GM19240 (cell line): Measurements from ENCODE around the gene CCDC24.

Source experiments
- DNase-seq: peaks from one replicate; pipeline ENCODE4 v3.0.0; 2011; ENCODE audit warnings: low spot score; ENCODE audit not compliant: insufficient read length

Gene CCDC24

DNA sequence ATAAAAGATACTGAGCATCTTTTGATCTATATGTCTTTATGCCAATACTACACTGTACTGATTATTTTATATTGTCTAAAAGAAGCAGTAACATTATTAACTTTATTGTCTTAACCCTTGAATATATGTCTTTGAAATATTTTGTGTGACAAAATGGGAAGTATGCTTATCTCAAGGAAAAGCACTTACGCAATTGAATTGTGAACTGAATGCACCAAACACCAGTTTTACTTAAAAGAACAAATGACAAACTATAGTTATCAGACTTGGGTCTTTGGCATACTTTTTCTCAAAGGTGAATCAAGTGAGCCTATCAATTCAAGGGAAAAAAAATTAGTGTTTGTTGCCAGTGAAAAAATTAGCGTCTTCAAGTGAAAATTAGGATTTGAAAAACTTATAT lies 49.0 kb downstream of the CCDC24 start:
- DNase-seq = no peak

DNA sequence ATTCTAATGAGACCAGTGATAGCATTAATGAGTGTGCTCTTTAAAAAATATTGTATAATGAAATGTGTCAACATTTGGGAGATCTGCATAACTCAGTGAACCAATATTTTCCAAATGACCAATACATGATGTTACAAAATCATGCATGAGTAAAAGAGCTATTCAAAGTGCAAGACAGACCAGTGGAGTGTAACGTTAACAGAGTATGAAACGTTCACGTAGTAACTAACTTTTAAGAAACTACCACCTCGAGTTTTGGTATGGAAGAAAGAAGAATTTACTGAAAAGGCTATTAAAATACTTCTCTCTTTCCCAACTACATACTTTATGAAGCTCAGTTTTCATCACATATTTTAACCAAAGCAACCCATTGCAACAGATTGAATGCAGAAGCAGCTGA lies 49.4 kb downstream of the CCDC24 start:
- DNase-seq = no peak

- DNase-seq = no peak
These were observed 52.0 kb downstream of the CCDC24 start for GRCh38 chr1:44043176-44044070.

DNA sequence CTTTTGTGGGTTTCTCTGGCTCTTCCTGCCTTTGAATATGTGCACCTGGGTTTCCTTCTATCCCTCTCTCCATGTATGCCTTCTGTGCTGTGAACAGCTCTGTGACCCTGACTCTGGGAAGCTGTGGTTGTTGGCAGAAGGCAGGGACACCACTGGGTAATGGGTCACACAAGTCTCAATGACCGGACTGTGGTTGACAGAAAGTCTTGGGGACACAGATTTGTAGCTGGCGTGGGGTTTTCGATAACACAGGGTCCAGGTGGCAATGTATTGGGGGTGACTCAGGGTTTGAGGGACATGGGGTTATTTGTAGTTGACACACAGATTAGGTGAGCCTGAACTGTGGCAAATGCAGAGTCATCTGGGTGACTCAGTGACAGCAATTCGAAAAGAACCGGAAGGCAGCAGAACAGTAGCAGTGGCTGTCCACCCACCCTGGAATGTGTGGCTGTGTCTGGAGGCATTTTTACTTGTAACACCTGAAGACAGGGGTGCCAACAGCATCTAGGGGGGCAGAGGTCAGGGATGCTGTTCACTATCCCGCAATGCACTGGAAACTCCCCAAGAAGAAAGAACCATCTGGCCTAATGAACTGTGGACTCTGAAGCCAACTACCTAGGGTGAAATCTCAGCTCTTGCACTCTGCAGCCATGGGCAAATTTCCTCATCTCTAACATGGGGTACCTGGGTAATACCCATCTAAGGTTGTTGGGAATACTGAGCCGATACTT lies 52.8 kb downstream of the CCDC24 start:
- DNase-seq = no peak

DNA sequence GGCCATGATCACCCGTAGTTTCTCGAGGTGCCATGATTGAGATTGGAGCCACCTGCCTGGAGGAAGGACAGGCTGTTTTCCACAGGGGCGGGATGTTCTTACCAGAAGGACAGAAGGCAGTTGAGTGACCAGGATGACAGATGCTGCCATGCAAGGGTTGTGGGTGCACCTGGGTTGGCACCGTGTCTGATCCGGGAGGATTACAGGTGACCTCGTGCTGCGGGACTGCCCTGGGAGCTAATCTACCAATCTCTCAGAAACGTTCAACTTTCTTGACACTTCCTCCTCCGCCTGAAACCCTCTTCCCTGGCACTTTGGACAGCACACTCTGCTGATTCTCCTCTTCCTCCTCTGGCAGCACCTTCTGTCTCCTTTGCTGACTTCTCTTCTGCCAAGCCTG lies 53.7 kb downstream of the CCDC24 start:
- no peak for DNase-seq
